Dendritic cell treated with granulocyte-macrophage colony-stimulating factor and Interleukin-4, amounts not matched to agents 40 ng/mL and 50 ng/mL, for 4 days (primary cell): Measurements from ENCODE around the gene MRNIP.

Experiments
- H3K27ac Mint-ChIP-seq: one replicate; pipeline ENCODE4 v1.8.0; 2022; ENCODE audit warnings: mild to moderate bottlenecking, mixed read lengths
- H3K27me3 Mint-ChIP-seq: one replicate; pipeline ENCODE4 v1.8.0; 2022; ENCODE audit warnings: mild to moderate bottlenecking, mixed read lengths
- H3K36me3 Mint-ChIP-seq: one replicate; pipeline ENCODE4 v1.8.0; 2022; ENCODE audit warnings: low read depth, mixed read lengths
- H3K4me1 Mint-ChIP-seq: one replicate; pipeline ENCODE4 v1.8.0; 2022; ENCODE audit warnings: low read depth, mixed read lengths
- H3K4me3 Mint-ChIP-seq: one replicate; pipeline ENCODE4 v1.8.0; 2022; ENCODE audit warnings: mild to moderate bottlenecking, moderate library complexity, mixed read lengths
- H3K9me3 Mint-ChIP-seq: one replicate; pipeline ENCODE4 v1.8.0; 2022; ENCODE audit warnings: mixed read lengths
- intact Hi-C: fragments of 100-400 bp; cut with micrococcal nuclease; formaldehyde crosslinking; loops from one replicate; pipeline ENCODE4 v1.15.0; 2022

Gene MRNIP, protein sequence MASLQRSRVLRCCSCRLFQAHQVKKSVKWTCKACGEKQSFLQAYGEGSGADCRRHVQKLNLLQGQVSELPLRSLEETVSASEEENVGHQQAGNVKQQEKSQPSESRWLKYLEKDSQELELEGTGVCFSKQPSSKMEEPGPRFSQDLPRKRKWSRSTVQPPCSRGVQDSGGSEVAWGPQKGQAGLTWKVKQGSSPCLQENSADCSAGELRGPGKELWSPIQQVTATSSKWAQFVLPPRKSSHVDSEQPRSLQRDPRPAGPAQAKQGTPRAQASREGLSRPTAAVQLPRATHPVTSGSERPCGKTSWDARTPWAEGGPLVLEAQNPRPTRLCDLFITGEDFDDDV

DNA sequence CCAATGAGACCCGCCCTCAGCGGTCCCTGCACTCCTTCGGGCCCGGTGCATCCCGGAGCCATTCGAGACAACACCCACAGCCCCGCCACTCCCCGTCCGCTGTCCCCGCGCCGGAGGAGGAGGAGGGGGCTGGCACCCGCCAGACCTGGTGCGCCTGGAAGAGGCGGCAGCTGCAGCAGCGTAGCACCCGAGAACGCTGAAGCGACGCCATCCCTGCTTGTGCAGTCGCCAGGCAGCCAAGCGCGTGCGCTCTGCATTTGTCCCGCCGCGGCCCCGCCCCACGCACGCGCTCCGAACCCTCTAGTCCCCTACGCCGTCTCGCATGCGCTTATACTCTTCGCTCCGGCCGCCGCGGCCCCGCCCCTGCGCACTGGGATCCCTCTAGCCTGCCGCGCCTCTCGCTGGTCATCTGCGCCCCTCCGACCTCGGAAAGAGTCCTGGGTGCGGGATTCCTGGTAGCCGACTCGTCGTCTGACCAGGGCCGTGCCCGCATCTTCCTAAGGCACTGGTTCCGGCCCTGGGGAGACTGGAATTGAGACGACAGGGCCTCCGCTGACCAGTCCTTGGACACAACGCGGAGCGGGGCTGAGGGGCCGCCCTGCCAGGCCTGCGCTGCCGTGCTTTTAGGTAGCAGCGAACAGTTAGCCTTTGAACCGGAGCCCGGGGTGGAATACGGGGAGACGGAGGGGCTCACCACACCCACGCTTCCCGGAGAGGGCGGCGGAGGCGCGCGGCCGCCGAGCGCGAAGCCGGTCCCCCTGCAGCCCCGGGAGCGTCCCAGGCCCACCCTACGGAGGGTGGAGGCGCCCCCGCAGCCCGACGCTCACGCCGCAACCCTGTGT lies at the start of gene MRNIP:
Gene MRNIP, minus strand, starts transcription at position 232 of the 842 bp plus-strand sequence. Its CDS starts 21 bp downstream, at position 211.
- Mint-ChIP-seq H3K4me1 (peaks cover 30% of the 10 kb centered on the region), H3K27ac (peak within 1 kb of the TSS; percentile 91), H3K9me3 (no peaks in the 10 kb centered on the region), H3K4me3 (peak within 1 kb of the TSS; percentile 99), H3K36me3 (peaks cover 41% of the 10 kb centered on the region), H3K27me3 (no peaks in the 10 kb centered on the region)
- intact Hi-C loops: loop anchor here (5.0 kb wide), 1 partner anchor 48 kb away; the partner anchor contains the start of gene TBC1D9B

DNA sequence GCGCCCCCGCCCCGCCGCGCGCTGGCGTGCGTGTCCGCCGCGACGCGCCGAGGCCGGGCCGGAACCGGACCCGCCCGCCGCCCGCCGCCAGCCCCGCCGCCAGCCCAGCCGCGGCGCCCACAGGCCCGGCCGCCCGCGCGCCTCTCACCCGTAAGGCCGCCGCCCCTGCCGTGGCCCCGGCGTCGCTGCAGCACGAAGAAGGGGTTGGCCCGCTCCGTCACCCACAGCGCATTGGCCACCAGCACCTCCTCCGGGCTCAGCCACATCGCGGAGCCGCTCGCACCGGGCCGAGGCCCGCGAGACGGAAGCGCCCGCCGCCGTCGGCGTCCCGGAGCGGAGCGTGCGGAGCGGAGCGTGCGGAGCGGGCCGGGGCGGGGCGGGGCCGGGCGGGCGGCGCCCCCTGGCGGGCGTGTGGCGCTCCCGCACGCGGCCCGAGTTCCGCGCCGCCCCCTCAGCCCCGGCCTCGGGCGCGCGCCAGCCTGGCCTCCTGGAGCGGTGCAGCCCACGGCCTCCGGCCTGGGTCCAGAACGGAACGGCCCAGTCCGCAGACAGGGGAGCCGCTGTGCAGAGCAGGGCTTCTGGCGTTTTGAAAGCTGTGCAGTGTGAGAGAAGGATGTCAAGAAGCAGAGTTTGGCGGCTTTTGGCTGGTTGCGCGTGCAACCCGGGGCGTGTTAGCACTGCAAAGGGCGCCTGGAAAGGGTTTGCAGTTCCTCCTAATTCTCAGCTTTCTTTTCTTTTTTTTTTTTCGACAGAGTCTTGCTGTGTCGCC lies 49.1 kb upstream of the MRNIP start, which contains the start of gene TBC1D9B:
Gene TBC1D9B, minus strand, starts transcription at position 342 of the 769 bp plus-strand sequence. Its CDS starts 76 bp downstream, at position 266.
- no peaks in the 10 kb centered on the region for H3K27me3 Mint-ChIP-seq
- peaks cover 48% of the 10 kb centered on the region for H3K4me1 Mint-ChIP-seq
- H3K9me3 Mint-ChIP-seq: no peaks in the 10 kb centered on the region
- peak within 1 kb of the TSS; percentile 95 for H3K4me3 Mint-ChIP-seq
- H3K27ac Mint-ChIP-seq: peak within 1 kb of the TSS; percentile 92
- peaks cover 45% of the 10 kb centered on the region for H3K36me3 Mint-ChIP-seq
- intact Hi-C loops: loop anchor here (5.0 kb wide), 2 partner anchors 50 to 105 kb away; partner anchors contain the start of gene MRNIP

DNA sequence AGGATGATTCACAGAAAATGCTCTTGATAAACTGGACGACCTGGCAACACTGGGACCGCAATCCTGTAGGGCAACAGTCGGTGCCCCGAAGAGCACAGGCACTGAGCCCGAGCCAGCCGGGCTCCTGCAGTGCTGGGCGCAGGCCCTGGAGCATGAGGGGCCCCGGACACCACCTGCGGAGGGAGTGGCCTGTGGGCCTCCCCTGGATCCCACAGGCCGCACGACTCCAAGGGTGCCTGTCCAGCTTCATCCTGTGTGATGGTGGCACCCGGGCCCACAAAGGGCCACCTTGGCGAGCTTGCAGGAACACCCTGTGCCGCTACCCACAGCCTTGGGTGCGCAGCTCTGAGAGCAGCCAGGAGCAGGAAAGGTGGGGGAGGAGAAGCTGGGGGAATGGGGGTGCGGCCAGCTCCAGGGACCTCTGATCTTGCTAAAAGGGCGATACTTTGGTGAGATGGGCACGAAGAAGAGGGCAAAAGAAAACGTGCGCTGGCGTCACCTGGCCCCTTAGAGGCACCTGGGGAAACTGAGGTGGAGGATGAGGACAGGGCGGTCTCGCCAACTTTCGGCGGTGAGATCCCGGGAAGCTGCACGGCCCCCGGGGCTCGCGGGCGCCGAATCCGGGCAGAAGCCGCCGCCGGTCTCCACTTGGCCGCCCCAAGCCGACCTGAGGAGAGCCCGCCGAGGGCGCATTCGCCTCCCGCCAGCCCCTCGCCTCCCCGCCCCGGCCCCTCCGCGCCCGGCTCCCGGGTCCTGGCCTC lies 48.4 kb upstream of the MRNIP start:
- intact Hi-C loops: loop anchor here (5.0 kb wide), 2 partner anchors 50 to 105 kb away; partner anchors contain the start of gene MRNIP
- Mint-ChIP-seq H3K4me1 (peaks cover 46% of the 10 kb centered on the region), H3K36me3 (peaks cover 52% of the 10 kb centered on the region), H3K9me3 (no peaks in the 10 kb centered on the region), H3K27me3 (no peaks in the 10 kb centered on the region), H3K27ac (peak overlapping the region; percentile 88), H3K4me3 (peak overlapping the region; percentile 95)

DNA sequence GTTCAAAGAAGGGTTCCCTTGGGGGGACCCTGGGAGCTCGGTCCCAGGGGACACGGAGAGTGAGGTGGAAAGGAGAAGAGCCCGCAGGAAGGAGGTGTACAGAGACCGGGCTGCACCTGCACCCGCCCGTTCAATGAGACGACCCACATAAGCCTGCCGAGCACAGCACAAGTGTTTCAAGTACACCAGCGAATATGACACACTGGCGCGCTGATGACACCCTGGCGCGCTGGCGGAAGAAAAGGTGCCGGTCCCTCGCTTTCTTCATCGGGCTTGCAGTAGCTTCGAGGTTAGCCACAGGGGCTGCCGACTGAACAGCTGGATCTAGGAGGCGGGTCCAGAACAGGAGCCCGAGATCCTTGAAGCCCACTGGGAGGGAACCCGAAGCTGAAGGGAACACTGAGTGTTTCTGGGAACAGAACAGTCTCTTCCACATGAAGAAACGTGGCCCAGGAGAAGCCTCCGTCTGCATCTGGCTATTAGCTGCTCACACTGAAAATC lies 47.7 kb upstream of the MRNIP start:
- no peaks in the 10 kb centered on the region for H3K27me3 Mint-ChIP-seq
- peaks cover 59% of the 10 kb centered on the region for H3K36me3 Mint-ChIP-seq
- H3K9me3 Mint-ChIP-seq: no peaks in the 10 kb centered on the region
- peak overlapping the region; percentile 88 for H3K27ac Mint-ChIP-seq
- intact Hi-C loops: loop anchor here (5.0 kb wide), 2 partner anchors 49 to 104 kb away; partner anchors contain the start of gene MRNIP
- peak overlapping the region; percentile 95 for H3K4me3 Mint-ChIP-seq
- H3K4me1 Mint-ChIP-seq: peaks cover 46% of the 10 kb centered on the region

DNA sequence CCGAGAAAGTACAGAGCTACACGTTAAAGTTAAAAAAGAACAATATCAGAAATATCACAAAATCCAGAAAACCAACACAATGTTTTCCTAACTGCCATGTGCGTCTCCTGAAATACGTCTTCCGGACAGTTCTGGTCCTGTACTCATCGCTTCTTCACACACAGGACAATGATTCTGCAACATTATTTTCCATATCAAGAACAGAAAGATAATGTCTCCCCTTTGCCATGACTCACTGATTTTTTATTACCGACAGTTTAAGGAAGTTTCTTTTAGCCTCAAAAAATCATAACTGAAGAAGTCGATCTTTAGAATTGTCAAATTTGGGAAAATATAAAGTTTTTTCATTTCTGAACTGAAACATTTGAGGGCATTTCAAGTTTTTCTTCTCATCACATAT lies 46.5 kb upstream of the MRNIP start:
- Mint-ChIP-seq H3K27me3 (no peaks in the 10 kb centered on the region), H3K36me3 (peaks cover 70% of the 10 kb centered on the region), H3K9me3 (no peaks in the 10 kb centered on the region), H3K4me3 (peak overlapping the region; percentile 7), H3K4me1 (peaks cover 51% of the 10 kb centered on the region), H3K27ac (no peak overlapping the region)
- intact Hi-C loops: loop anchor here (5.0 kb wide), 2 partner anchors 48 to 103 kb away; partner anchors contain the start of gene MRNIP

DNA sequence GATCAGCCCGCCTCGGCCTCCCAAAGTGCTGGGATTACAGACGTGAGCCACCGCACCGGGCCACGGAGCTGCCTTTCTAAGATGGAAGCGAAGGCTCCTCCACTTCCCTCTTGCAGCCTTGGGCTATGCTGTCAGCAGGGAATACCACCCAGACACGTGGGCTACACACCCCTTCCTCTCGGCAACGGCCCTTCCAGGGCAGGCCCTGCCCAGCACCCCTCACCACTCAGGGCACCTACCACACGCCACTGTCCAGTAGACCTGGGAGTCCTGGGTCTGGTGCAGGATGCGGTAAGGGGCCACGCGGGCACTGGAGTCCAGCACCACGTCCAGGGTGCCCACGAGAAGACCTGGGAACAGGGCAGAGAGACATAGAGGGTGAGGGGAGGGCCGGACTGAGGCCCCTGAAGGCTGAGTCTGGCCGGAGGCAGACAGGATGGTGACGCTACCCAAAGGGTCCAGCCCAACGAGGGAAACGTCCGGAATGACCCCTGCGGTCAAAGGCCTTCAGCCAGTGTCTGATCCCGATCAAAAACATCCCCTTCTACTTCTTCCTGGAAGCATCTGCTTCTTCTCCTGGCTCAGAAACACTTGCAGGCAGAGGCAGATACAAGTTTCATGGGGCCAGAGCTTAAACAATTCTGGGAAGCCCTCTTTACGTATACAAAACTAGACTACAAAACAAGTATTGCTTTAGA lies 46.0 kb upstream of the MRNIP start:
- Mint-ChIP-seq H3K9me3 (no peaks in the 10 kb centered on the region), H3K4me3 (no peak overlapping the region), H3K27ac (no peak overlapping the region), H3K36me3 (peaks cover 76% of the 10 kb centered on the region), H3K4me1 (peaks cover 46% of the 10 kb centered on the region), H3K27me3 (no peaks in the 10 kb centered on the region)
- intact Hi-C loops: loop anchor here (5.0 kb wide), 2 partner anchors 47 to 102 kb away; partner anchors contain the start of gene MRNIP

DNA sequence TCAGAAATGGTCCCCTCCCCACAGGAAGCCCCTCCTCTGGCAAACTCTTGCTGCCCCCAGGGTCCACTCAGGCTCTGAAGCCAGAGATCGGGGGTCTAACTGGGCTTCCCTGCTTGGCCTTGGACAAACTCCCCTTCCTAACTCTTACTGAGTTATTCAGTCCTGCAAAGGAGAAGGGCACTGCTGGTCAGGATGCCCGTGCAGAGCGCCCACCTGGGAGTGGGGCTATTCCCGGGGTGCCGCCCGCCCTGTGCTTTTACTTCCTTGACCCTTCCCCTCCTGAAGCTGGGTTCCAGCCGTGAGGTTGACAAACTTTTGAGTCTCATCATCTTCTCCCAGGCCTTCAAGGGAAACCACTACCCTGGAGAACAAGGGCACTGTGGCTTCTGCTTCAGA lies 44.1 kb upstream of the MRNIP start:
- no peaks in the 10 kb centered on the region for H3K9me3 Mint-ChIP-seq
- H3K4me1 Mint-ChIP-seq: peaks cover 34% of the 10 kb centered on the region
- H3K27me3 Mint-ChIP-seq: no peaks in the 10 kb centered on the region
- intact Hi-C loops: no loop called here
- H3K36me3 Mint-ChIP-seq: peaks cover 94% of the 10 kb centered on the region
- H3K4me3 Mint-ChIP-seq: no peak overlapping the region
- no peak overlapping the region for H3K27ac Mint-ChIP-seq

DNA sequence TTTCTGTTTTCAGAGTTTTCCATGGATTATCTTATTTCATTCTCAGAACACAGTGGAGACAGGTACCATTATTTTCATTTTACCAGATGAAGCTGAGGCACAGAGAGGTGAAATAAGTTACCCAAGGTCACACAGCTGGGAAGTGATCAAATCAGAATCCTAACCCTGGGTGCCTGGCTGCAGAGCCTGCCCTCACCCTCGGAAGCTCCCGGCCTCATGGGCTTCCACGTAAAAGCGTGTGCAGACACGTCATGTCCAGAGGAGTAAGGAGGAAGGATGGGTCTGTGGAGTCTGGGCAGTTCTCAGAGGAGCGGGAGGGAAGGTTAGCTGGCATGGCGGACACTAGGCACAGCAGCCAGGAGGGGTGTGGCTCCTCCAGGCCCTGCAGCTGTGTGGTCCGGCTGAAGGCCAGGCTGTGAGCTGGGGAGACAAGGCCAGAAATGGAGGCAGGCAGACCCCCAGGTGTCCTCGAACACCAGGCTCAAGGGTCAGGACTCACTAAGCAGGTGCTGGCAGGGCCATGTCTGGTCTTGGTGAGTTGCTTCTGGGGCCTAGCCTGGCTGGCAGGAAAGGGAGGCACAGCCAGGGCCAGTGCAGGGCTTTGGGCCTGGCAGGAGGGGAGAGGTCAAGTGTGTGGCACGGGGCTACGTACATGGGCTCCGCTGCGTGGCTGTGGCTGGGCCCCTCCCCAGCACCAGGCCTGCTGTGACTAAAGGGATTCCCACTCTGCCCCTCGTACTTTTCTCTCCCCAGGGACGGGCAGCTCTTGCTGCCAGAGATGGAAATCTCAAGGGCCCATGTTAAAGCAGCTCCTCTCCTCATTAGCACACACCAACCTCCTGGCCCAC lies 43.5 kb upstream of the MRNIP start:
- intact Hi-C loops: no loop called here
- peaks cover 99% of the 10 kb centered on the region for H3K36me3 Mint-ChIP-seq
- H3K27me3 Mint-ChIP-seq: no peaks in the 10 kb centered on the region
- H3K4me3 Mint-ChIP-seq: no peak overlapping the region
- no peaks in the 10 kb centered on the region for H3K9me3 Mint-ChIP-seq
- H3K27ac Mint-ChIP-seq: no peak overlapping the region
- peaks cover 34% of the 10 kb centered on the region for H3K4me1 Mint-ChIP-seq

DNA sequence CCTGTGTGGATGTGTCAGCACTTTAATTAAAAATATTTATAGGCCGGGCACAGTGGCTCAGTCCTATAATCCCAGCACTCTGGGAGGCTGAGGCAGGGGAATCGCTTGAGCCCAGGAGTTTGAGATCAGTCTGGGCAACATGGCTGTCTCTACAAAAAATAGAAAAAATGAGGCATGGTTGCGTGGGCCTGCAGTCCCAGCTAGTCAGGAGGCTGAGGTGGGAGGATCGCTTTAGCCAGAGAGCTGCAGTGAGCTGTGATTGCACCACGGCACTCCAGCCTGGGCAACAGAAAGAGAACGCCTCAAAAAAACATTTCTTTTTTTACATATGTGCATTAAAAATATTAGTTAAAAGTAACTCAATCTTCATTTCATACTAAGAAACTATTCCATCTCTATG lies 42.8 kb upstream of the MRNIP start:
- no peaks in the 10 kb centered on the region for H3K9me3 Mint-ChIP-seq
- no peaks in the 10 kb centered on the region for H3K27me3 Mint-ChIP-seq
- intact Hi-C loops: no loop called here
- no peak overlapping the region for H3K27ac Mint-ChIP-seq
- H3K4me1 Mint-ChIP-seq: peaks cover 27% of the 10 kb centered on the region
- H3K4me3 Mint-ChIP-seq: no peak overlapping the region
- H3K36me3 Mint-ChIP-seq: peaks cover 99% of the 10 kb centered on the region

DNA sequence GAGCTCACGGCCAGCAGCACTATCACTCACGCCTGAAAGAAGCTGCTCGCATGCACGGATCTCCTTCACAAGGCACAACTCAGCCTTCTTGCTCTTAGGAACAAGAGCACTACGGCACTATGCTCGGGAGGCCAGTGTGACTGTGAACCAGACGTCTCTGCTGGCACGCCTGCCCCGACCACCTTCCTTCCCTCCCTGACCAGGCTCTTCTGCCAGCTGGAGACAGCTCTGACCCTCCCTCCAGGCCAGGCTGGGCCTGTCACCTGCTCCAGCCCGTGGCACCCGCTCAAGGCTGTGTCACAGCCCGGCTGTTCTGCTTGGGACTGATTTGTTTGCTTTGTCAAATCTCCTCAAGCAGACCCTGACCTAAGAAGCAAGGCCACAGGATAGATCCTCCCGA lies 42.1 kb upstream of the MRNIP start:
- Mint-ChIP-seq H3K4me1 (peaks cover 20% of the 10 kb centered on the region), H3K36me3 (peaks cover 98% of the 10 kb centered on the region), H3K9me3 (no peaks in the 10 kb centered on the region), H3K4me3 (no peak overlapping the region), H3K27me3 (no peaks in the 10 kb centered on the region), H3K27ac (no peak overlapping the region)
- intact Hi-C loops: no loop called here

DNA sequence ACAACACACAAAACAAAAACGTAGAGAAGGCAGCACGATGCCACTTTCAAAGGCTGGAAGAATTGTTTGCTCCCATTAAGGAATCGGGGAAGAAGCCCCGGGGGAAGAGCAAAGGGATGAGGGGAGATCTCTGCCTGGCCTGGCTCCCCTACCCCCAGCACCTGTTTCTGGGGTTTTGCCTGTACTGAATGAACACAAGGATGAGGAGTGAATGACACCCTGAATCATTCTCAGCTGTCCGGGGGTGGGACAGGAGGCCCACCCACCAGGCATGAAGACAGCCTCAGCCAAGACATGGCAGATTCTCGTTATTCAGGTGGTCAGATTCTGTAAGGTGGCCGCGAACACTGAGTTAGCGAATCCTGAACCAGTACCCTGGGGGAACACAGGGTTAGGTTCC lies 41.6 kb upstream of the MRNIP start:
- intact Hi-C loops: no loop called here
- peaks cover 99% of the 10 kb centered on the region for H3K36me3 Mint-ChIP-seq
- no peaks in the 10 kb centered on the region for H3K27me3 Mint-ChIP-seq
- H3K4me3 Mint-ChIP-seq: no peak overlapping the region
- peaks cover 15% of the 10 kb centered on the region for H3K4me1 Mint-ChIP-seq
- H3K9me3 Mint-ChIP-seq: no peaks in the 10 kb centered on the region
- H3K27ac Mint-ChIP-seq: no peak overlapping the region

DNA sequence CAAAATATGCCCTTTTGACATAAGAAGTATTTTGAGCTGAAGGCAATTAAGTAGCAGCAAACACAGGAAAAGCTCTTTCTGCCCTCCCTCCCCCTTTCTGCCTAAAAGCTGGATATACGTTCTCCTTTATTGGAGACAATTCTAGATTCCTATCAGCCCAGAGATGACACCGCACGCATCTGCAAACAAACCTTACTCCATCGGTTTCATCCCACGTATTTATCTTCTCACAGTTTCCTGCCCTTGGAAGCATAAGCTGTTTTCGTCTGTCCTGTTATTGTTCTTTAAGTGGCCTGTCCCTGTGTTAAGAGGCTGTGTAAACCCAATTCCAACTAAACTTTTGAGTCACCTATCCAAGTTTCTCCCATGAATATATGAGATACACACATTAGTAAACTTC lies 37.2 kb upstream of the MRNIP start:
- peaks cover 2% of the 10 kb centered on the region for H3K4me1 Mint-ChIP-seq
- no peaks in the 10 kb centered on the region for H3K27me3 Mint-ChIP-seq
- H3K4me3 Mint-ChIP-seq: no peak overlapping the region
- H3K9me3 Mint-ChIP-seq: no peaks in the 10 kb centered on the region
- H3K36me3 Mint-ChIP-seq: peaks cover 99% of the 10 kb centered on the region
- intact Hi-C loops: no loop called here
- no peak overlapping the region for H3K27ac Mint-ChIP-seq
